WERI-Rb-1 (cell line): ENCODE results near the gene TAF4B.
"Not testable (repeated sequence)": the region's sequence is repeated elsewhere in the genome, so short reads cannot be mapped to it uniquely, and the experiment has no call there.

Source experiments
- DNase-seq: peaks from one replicate; pipeline ENCODE4 v3.0.0-alpha.2; 2020
- H3K27ac ChIP-seq: fragments of 250-450 bp; sonication (Bioruptor Pico); 2 replicates; pipeline ENCODE4 v1.5.1; 2020; ENCODE audit warnings: mild to moderate bottlenecking, moderate library complexity
- H3K27me3 ChIP-seq: fragments of 250-450 bp; sonication (Bioruptor Pico); 2 replicates; pipeline ENCODE4 v1.5.1; 2021; ENCODE audit warnings: mild to moderate bottlenecking, low read depth, moderate library complexity; ENCODE audit not compliant: insufficient read depth, severe bottlenecking
- H3K36me3 ChIP-seq: fragments of 250-450 bp; sonication (Bioruptor Pico); 2 replicates; pipeline ENCODE4 v1.5.1; 2020; ENCODE audit warnings: mild to moderate bottlenecking, moderate library complexity
- H3K4me3 ChIP-seq: 2 replicates; pipeline ENCODE4 v1.5.1; 2011; ENCODE audit warnings: low read depth, mild to moderate bottlenecking, control low read depth, low read length
- H3K9me3 ChIP-seq: fragments of 250-450 bp; sonication (Bioruptor Pico); 2 replicates; pipeline ENCODE4 v1.5.1; 2021; ENCODE audit warnings: mild to moderate bottlenecking, moderate library complexity; ENCODE audit not compliant: severe bottlenecking
- TF ChIP-seq, protein P1 (sequence below): IDR thresholded peaks from 2 replicates; pipeline ENCODE4 v1.5.1; 2011; ENCODE audit warnings: low read depth, mild to moderate bottlenecking, control low read depth, inconsistent platforms, low read length

The TAF4B gene

DNA sequence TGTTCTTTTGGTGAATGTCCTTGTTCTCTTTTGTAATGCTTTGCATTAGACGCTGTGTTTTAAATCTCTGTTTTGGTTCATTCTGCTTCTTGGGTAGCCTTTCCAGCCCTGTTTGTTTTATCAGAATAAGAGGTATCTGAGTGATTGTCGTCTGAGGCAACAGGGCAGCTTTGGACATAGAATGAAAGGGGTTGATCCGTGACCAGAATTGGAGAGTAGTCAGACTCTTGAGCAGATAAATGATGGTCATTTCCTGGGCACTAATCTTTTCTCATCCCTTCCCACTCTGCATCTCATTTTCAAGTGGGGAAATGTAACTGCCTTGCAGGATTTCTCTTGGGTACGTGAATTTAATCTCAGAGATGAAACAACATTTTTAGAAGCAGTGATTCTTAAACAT is 61.4 kb downstream of the TAF4B start:
- H3K27me3 ChIP-seq = no peaks in the 10 kb centered on the region
- DNase-seq = no peak
- TF ChIP-seq, protein P1, sequence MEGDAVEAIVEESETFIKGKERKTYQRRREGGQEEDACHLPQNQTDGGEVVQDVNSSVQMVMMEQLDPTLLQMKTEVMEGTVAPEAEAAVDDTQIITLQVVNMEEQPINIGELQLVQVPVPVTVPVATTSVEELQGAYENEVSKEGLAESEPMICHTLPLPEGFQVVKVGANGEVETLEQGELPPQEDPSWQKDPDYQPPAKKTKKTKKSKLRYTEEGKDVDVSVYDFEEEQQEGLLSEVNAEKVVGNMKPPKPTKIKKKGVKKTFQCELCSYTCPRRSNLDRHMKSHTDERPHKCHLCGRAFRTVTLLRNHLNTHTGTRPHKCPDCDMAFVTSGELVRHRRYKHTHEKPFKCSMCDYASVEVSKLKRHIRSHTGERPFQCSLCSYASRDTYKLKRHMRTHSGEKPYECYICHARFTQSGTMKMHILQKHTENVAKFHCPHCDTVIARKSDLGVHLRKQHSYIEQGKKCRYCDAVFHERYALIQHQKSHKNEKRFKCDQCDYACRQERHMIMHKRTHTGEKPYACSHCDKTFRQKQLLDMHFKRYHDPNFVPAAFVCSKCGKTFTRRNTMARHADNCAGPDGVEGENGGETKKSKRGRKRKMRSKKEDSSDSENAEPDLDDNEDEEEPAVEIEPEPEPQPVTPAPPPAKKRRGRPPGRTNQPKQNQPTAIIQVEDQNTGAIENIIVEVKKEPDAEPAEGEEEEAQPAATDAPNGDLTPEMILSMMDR = no peak
- 0 out of 2 replicates have a peak, but pooled peaks cover 2% of the 10 kb centered on the region for H3K36me3 ChIP-seq
- no peak overlapping the region for H3K27ac ChIP-seq
- no peaks in the 10 kb centered on the region for H3K9me3 ChIP-seq
- no peak overlapping the region for H3K4me3 ChIP-seq

DNA sequence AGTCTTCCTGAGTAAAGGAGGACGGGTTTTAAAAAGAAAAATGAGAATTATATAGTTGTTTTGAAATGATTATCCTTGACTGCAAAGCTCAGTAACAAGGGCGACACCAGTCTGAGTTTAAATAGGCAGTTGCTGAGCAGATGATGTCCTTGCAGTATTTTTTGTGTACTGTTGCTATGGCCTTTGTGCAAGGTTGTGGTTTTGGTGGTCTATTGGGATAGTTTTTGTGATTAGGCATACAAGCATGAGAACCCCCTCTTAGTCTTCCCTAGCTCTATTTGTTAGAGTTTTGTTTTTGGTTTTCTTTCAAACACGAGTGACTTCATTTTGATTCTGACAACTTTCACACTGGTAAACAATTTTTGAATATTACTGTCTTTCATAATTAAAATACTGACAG is 64.1 kb downstream of the TAF4B start:
- no peak for DNase-seq
- 0 out of 2 replicates have a peak, but pooled peaks cover 2% of the 10 kb centered on the region for H3K36me3 ChIP-seq
- H3K9me3 ChIP-seq = no peaks in the 10 kb centered on the region
- TF ChIP-seq, protein P1 = no peak
- no peak overlapping the region for H3K27ac ChIP-seq
- no peak overlapping the region for H3K4me3 ChIP-seq
- H3K27me3 ChIP-seq = no peaks in the 10 kb centered on the region

DNA sequence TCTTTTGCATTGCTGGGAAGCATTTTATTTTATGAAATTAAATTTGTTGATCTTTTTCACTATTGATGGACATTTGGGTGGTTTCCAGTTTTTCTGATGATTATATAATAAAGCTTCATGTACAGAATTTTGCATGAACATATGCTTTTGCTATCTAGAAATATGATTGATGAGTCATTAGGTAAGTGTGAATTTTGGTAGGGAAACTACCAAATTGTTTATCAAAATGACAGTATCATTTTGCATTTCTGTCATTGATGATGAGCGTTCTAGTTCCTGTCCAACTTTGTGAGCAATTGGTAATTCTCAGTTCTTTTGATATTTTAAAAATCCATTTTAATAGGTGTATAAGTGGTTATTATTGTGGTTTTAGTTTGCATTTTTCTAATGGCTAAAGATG is 67.7 kb downstream of the TAF4B start:
- Histone ChIP-seq H3K27ac (no peak overlapping the region), H3K4me3 (no peak overlapping the region), H3K36me3 (no peaks in the 10 kb centered on the region), H3K9me3 (no peaks in the 10 kb centered on the region), H3K27me3 (no peaks in the 10 kb centered on the region)
- DNase-seq = no peak
- TF ChIP-seq, protein P1 = no peak

DNA sequence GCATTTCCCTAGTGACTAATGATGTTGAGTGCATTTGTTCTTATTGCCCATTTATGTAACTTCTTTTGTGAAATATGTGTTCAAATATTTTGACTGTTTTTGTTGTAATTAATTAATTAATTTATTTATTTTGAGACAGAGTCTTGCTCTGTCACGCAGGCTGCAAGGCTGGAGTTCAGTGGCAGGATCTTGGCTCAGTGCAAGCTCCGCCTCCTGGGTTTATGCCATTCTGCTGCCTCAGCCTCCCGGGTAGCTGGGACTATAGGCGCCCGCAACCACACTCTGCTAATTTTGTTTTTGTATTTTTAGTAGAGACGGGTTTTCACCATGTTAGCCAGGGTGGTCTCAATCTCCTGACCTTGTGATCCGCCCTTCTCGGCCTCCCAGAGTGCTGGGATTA is 71.9 kb downstream of the TAF4B start:
- H3K4me3 ChIP-seq = no peak overlapping the region
- TF ChIP-seq, protein P1 = no peak
- H3K27ac ChIP-seq = no peak overlapping the region

DNA sequence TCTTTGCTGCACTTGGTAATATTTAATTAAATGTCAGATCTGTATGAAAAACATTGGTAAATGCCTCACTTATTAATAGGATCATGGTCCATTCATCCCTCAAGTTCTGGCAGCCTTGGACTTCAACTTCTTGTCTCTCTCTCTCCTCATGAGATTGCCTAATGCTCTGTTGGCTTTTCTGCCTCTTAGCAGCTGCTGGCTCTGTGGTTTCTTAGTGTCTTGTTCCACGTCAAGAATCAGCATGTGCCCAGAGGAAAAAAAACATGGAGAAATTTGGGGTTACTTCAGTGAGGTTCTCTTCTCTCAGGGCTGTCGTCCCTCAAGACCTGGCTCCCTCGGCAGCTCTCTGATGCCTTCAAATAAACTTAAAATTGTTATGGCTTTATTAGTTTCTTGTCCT is 75.4 kb downstream of the TAF4B start:
- no peaks in the 10 kb centered on the region for H3K36me3 ChIP-seq
- no peak for DNase-seq
- no peaks in the 10 kb centered on the region for H3K9me3 ChIP-seq
- no peak overlapping the region for H3K4me3 ChIP-seq
- H3K27me3 ChIP-seq = no peaks in the 10 kb centered on the region
- TF ChIP-seq, protein P1 = no peak
- no peak overlapping the region for H3K27ac ChIP-seq

More for the DNA sequence above, 71.9 kb downstream of the TAF4B start:
- Histone ChIP-seq H3K36me3 (no peaks in the 10 kb centered on the region), H3K9me3 (no peaks in the 10 kb centered on the region), H3K27me3 (no peaks in the 10 kb centered on the region)
- no peak for DNase-seq

DNA sequence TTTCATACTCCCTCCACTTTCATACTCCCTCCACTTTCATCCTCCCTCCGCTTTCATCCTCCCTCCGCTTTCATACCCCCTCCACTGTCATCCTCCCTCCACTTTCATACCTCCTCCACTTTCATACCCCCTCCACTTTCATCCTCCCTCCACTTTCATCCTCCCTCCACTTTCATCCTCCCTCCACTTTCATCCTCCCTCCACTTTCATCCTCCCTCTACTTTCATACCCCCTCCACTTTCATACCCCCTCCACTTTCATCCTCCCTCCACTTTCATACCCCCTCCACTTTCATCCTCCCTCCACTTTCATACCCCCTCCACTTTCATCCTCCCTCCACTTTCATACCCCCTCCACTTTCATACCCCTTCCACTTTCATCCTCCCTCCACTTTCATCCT is 77.0 kb downstream of the TAF4B start:
- not testable (repeated sequence) for H3K36me3 ChIP-seq, H3K27me3 ChIP-seq, H3K27ac ChIP-seq, H3K9me3 ChIP-seq, DNase-seq, H3K4me3 ChIP-seq
